Measurements from ENCODE around the gene DHX38.
"Not testable (repeated sequence)": the region's sequence is repeated elsewhere in the genome, so short reads cannot be mapped to it uniquely, and the experiment has no call there.

The DHX38 gene

GRCh38 chr16:72093448-72094265 lies at the start of gene DHX38, which contains the start of gene TXNL4B:
DHX38 (plus strand) TSS chr16:72093847; CDS start chr16:72096158, 2,311 bp downstream.
TXNL4B (minus strand) TSS chr16:72093620; CDS start chr16:72090749, 2,871 bp downstream.
- peak; percentile 98 to 99 for DNase-seq

- no peak for DNase-seq
Measured at GRCh38 chr16:72044296-72044695, 49.4 kb upstream of the DHX38 start.

- DNase-seq: no peak
Measured at GRCh38 chr16:72044825-72045359, 48.8 kb upstream of the DHX38 start.

GRCh38 chr16:72049110-72049509 lies 44.5 kb upstream of the DHX38 start:
- DNase-seq: no peak

GRCh38 chr16:72050769-72051464 lies 42.7 kb upstream of the DHX38 start:
- no peak for DNase-seq

GRCh38 chr16:72051818-72052217 lies 41.8 kb upstream of the DHX38 start:
- no peak for DNase-seq

- not testable (repeated sequence) for DNase-seq
Measured at GRCh38 chr16:72054254-72054847, 39.3 kb upstream of the DHX38 start, which contains the start of gene HP. HP (plus strand) TSS chr16:72054505; CDS start chr16:72054653, 148 bp downstream.

GRCh38 chr16:72055911-72056310 lies 37.7 kb upstream of the DHX38 start:
- DNase-seq: no peak

GRCh38 chr16:72057313-72057712 lies 36.3 kb upstream of the DHX38 start:
- not testable (repeated sequence) for DNase-seq

GRCh38 chr16:72059060-72059459 lies 34.6 kb upstream of the DHX38 start:
- not testable (repeated sequence) for DNase-seq

- DNase-seq: no peak
Measured at GRCh38 chr16:72060405-72060804, 33.2 kb upstream of the DHX38 start.

- no peak for DNase-seq
Measured at GRCh38 chr16:72061564-72061963, 32.1 kb upstream of the DHX38 start.

- no peak for DNase-seq
Measured at GRCh38 chr16:72064361-72064894, 29.2 kb upstream of the DHX38 start.

- peak in 1 of 2 experiments; percentile 30 for DNase-seq
Measured at GRCh38 chr16:72066747-72067146, 26.9 kb upstream of the DHX38 start.

GRCh38 chr16:72068930-72069329 lies 24.7 kb upstream of the DHX38 start:
- no peak for DNase-seq

GRCh38 chr16:72072514-72073342 lies 20.9 kb upstream of the DHX38 start:
- no peak for DNase-seq

- no peak for DNase-seq
Measured at GRCh38 chr16:72073560-72074230, 20.0 kb upstream of the DHX38 start.

GRCh38 chr16:72075067-72075466 lies 18.6 kb upstream of the DHX38 start:
- DNase-seq: not testable (repeated sequence)

- not testable (repeated sequence) for DNase-seq
Measured at GRCh38 chr16:72076991-72077706, 16.5 kb upstream of the DHX38 start.

GRCh38 chr16:72083778-72084404 lies 9.8 kb upstream of the DHX38 start:
- DNase-seq: no peak
